Aorta (tissue), 5 donors: ENCODE data around the gene ADGRF1. TPM values are rescaled to one million over a fixed set of nuclear protein-coding genes. Genes with fewer than 3 reads are reported as not detected.

Source experiments
- ATAC-seq: fragments of 200-7000 bp; cut with Tn5 transposase; one replicate; pipeline ENCODE4 v1.9.1; 2022; ENCODE audit warnings: moderate library complexity; ENCODE audit not compliant: low FRiP score
- DNase-seq, 2 donors: peaks; one replicate each; pipeline ENCODE4 v3.0.0-alpha.2; 2020
- H3K27ac ChIP-seq, 2 donors: one replicate each; pipeline ENCODE4 v1.5.1; 2013; ENCODE audit warnings: low read length in 2 of 2, mild to moderate bottlenecking in 2 of 2, moderate library complexity in 2 of 2, control low read depth in 1 of 2, inconsistent platforms in 1 of 2, low read depth in 1 of 2
- H3K27me3 ChIP-seq, 2 donors: one replicate each; pipeline ENCODE4 v1.6.1; 2013; ENCODE audit warnings: control low read depth in 1 of 2, low read length in 1 of 2, mild to moderate bottlenecking in 1 of 2, moderate library complexity in 1 of 2; ENCODE audit not compliant: insufficient read depth in 2 of 2, control insufficient read depth in 1 of 2
- H3K36me3 ChIP-seq, 2 donors: one replicate each; pipeline ENCODE4 v1.6.1; 2013; ENCODE audit warnings: control low read depth in 1 of 2, low read length in 1 of 2, mild to moderate bottlenecking in 1 of 2; ENCODE audit not compliant: insufficient read depth in 2 of 2, control insufficient read depth in 1 of 2
- H3K4me1 ChIP-seq, 2 donors: one replicate each; pipeline ENCODE4 v1.6.1; 2013; ENCODE audit warnings: low read length in 2 of 2, control low read depth in 1 of 2, mild to moderate bottlenecking in 1 of 2, moderate library complexity in 1 of 2; ENCODE audit not compliant: insufficient read depth in 2 of 2, control insufficient read depth in 1 of 2
- H3K4me3 ChIP-seq, 2 donors: one replicate each; pipeline ENCODE4 v1.5.1; 2013; ENCODE audit warnings: low read length in 2 of 2, control low read depth in 1 of 2, mild to moderate bottlenecking in 1 of 2
- H3K9me3 ChIP-seq: one replicate; pipeline ENCODE4 v1.6.1; 2013; ENCODE audit warnings: mild to moderate bottlenecking, low read length; ENCODE audit not compliant: control insufficient read depth
- WGBS, 2 donors: extraction: QIAGEN DNeasy Blood & Tissue Kit; methylation state at CpG; one replicate each; pipeline ENCODE4 v1.1.7; 2013; 5-methylcytosine and 5-hydroxymethylcytosine counted together
- intact Hi-C, 2 donors: fragments of 100-400 bp; cut with DNase I; formaldehyde crosslinking; loops; one replicate each; pipeline versions ENCODE4 v1.14.2 to v1.15.0; 2022
- polyA plus RNA-seq, 2 donors: library from polyadenylated mRNA; stranded (reverse); fragments of 200-250 nt; gene quantifications; one replicate each; pipeline ENCODE4 v1.2.3, GENCODE V29; 2013
- total RNA-seq, 2 donors: library from RNA; stranded (reverse); fragmentation: NEBNext Ultra II Directional; extraction: Animal tissue kit (Norgen Biotek cat#: 25700); gene quantifications; one replicate each; pipeline ENCODE4 v1.2.1, GENCODE V29; 2021
- donor health status: healthy with polysubstance abuse.
- donor health status: Bipolar disorder and iron deficiency.
- donor health status: DM: no; HTN: no; CAD: no.
- donor health status: DM: no; HTN: no; CAD: no.
- donor health status: DM: yes; HTN: yes; CAD: no.

The ADGRF1 gene
- total and polyA plus RNA-seq, 4 donors, result not detected

- Histone ChIP-seq H3K36me3 (no peaks in the 10 kb centered on the region), H3K4me1 (no peaks in the 10 kb centered on the region), H3K27me3 (no peaks in the 10 kb centered on the region), H3K9me3 (no peaks in the 10 kb centered on the region), H3K4me3 (no peak overlapping the region), H3K27ac (no peak overlapping the region)
- ATAC-seq (no peak), DNase-seq (no peak)
- WGBS, 2 donors, result 79 to 91% methylated on average over 2 of the region's 2 CpGs
- intact Hi-C loops, result no loop called here
Measured at GRCh38 chr6:47016909-47017308, 25.2 kb downstream of the ADGRF1 start.

GRCh38 chr6:47016261-47016660 is 25.9 kb downstream of the ADGRF1 start:
- no peaks in the 10 kb centered on the region for H3K27me3 ChIP-seq
- no peak for DNase-seq
- H3K27ac ChIP-seq, result no peak overlapping the region
- H3K36me3 ChIP-seq, result no peaks in the 10 kb centered on the region
- intact Hi-C loops, result no loop called here
- H3K9me3 ChIP-seq, result no peaks in the 10 kb centered on the region
- WGBS, 2 donors, result 83 to 85% methylated on average over 4 of the region's 4 CpGs
- no peak for ATAC-seq
- no peaks in the 10 kb centered on the region for H3K4me1 ChIP-seq
- H3K4me3 ChIP-seq, result no peak overlapping the region

- Histone ChIP-seq H3K27me3 (no peaks in the 10 kb centered on the region), H3K9me3 (no peaks in the 10 kb centered on the region), H3K4me3 (no peak overlapping the region), H3K27ac (no peak overlapping the region), H3K4me1 (no peaks in the 10 kb centered on the region), H3K36me3 (no peaks in the 10 kb centered on the region)
- no peak for DNase-seq
- intact Hi-C loops, result no loop called here
- ATAC-seq, result no peak
- 86 to 88% methylated on average over 4 of the region's 4 CpGs for WGBS, 2 donors
Measured at GRCh38 chr6:47014401-47014800, 27.7 kb downstream of the ADGRF1 start.

GRCh38 chr6:47009583-47009982 is 32.5 kb downstream of the ADGRF1 start:
- no peaks in the 10 kb centered on the region for H3K27me3 ChIP-seq
- H3K36me3 ChIP-seq, result no peaks in the 10 kb centered on the region
- intact Hi-C loops, result no loop called here
- H3K9me3 ChIP-seq, result no peaks in the 10 kb centered on the region
- DNase-seq (no peak), ATAC-seq (no peak)
- WGBS, 2 donors, result 51 to 55% methylated on average over 7 of the region's 7 CpGs
- H3K4me1 ChIP-seq, result no peaks in the 10 kb centered on the region
- no peak overlapping the region for H3K27ac ChIP-seq
- H3K4me3 ChIP-seq, result no peak overlapping the region

GRCh38 chr6:47008397-47008763 is 33.8 kb downstream of the ADGRF1 start:
- Histone ChIP-seq H3K36me3 (no peaks in the 10 kb centered on the region), H3K9me3 (no peaks in the 10 kb centered on the region), H3K27me3 (no peaks in the 10 kb centered on the region), H3K4me1 (no peaks in the 10 kb centered on the region), H3K4me3 (no peak overlapping the region), H3K27ac (no peak overlapping the region)
- 91 to 92% methylated on average over 3 of the region's 3 CpGs for WGBS, 2 donors
- no peak for ATAC-seq
- DNase-seq, result no peak
- intact Hi-C loops, result no loop called here

- intact Hi-C loops, result no loop called here
- Histone ChIP-seq H3K9me3 (no peaks in the 10 kb centered on the region), H3K4me1 (no peaks in the 10 kb centered on the region), H3K27me3 (no peaks in the 10 kb centered on the region), H3K36me3 (no peaks in the 10 kb centered on the region), H3K27ac (no peak overlapping the region), H3K4me3 (no peak overlapping the region)
- 77 to 94% methylated on average over 3 of the region's 3 CpGs for WGBS, 2 donors
- ATAC-seq (no peak), DNase-seq (no peak)
Measured at GRCh38 chr6:47007657-47008396, 34.3 kb downstream of the ADGRF1 start.

GRCh38 chr6:47005486-47005885 is 36.6 kb downstream of the ADGRF1 start:
- Histone ChIP-seq H3K27ac (no peak overlapping the region), H3K9me3 (no peaks in the 10 kb centered on the region), H3K36me3 (no peaks in the 10 kb centered on the region), H3K4me1 (no peaks in the 10 kb centered on the region), H3K27me3 (no peaks in the 10 kb centered on the region), H3K4me3 (no peak overlapping the region)
- DNase-seq (no peak), ATAC-seq (no peak)
- WGBS, 2 donors, result 98 to 100% methylated on average over 1 of the region's 1 CpG
- intact Hi-C loops, result no loop called here

GRCh38 chr6:47004463-47004862 is 37.7 kb downstream of the ADGRF1 start:
- 76 to 86% methylated on average over 3 of the region's 3 CpGs for WGBS, 2 donors
- no peaks in the 10 kb centered on the region for H3K4me1 ChIP-seq
- H3K36me3 ChIP-seq, result no peaks in the 10 kb centered on the region
- H3K9me3 ChIP-seq, result no peaks in the 10 kb centered on the region
- no peak for DNase-seq
- no peak overlapping the region for H3K4me3 ChIP-seq
- intact Hi-C loops, result no loop called here
- H3K27me3 ChIP-seq, result no peaks in the 10 kb centered on the region
- no peak for ATAC-seq
- no peak overlapping the region for H3K27ac ChIP-seq

GRCh38 chr6:47000842-47001241 is 41.3 kb downstream of the ADGRF1 start:
- no peak overlapping the region for H3K4me3 ChIP-seq
- H3K4me1 ChIP-seq, result no peaks in the 10 kb centered on the region
- H3K27me3 ChIP-seq, result peaks cover 0 to 2% of the 10 kb centered on the region in 2 donors
- no peaks in the 10 kb centered on the region for H3K9me3 ChIP-seq
- no peaks in the 10 kb centered on the region for H3K36me3 ChIP-seq
- DNase-seq, result no peak
- 91 to 95% methylated on average over 4 of the region's 4 CpGs for WGBS, 2 donors
- no peak for ATAC-seq
- H3K27ac ChIP-seq, result no peak overlapping the region
- intact Hi-C loops, result no loop called here
